22Rv1 (cell line): ENCODE data around the gene SDHB.

Experiments
- H3K27ac ChIP-seq: fragments of 450-650 bp; 2 replicates; pipeline ENCODE4 v1.5.1; 2017
- CTCF ChIP-seq: fragments of 450-650 bp; IDR thresholded peaks from 2 replicates; pipeline ENCODE4 v1.5.1; 2017; ENCODE audit warnings: mild to moderate bottlenecking
- ZFX ChIP-seq: fragments of 450-650 bp; IDR thresholded peaks from 2 replicates; pipeline ENCODE4 v1.6.1; 2017; ENCODE audit warnings: antibody characterized with exemption, borderline replicate concordance

The SDHB gene

GRCh38 chr1:17086751-17087150 is 32.9 kb upstream of the SDHB start:
- no peak overlapping the region for H3K27ac ChIP-seq
- TF ChIP-seq ZFX, result no peak
- no peak for TF ChIP-seq CTCF

- H3K27ac ChIP-seq, result no peak overlapping the region
- TF ChIP-seq ZFX (no peak), CTCF (no peak)
These were observed 31.0 kb upstream of the SDHB start for GRCh38 chr1:17084787-17085186.

- TF ChIP-seq ZFX (no peak), CTCF (no peak)
- H3K27ac ChIP-seq, result no peak overlapping the region
These were observed 28.9 kb upstream of the SDHB start for GRCh38 chr1:17082761-17083160.

- no peak for TF ChIP-seq CTCF
- no peak for TF ChIP-seq ZFX
- no peak overlapping the region for H3K27ac ChIP-seq
These were observed 27.6 kb upstream of the SDHB start for GRCh38 chr1:17081439-17081838.

GRCh38 chr1:17080880-17081279 is 27.0 kb upstream of the SDHB start:
- TF ChIP-seq ZFX (no peak), CTCF (no peak)

GRCh38 chr1:17080085-17080759 is 26.4 kb upstream of the SDHB start:
- no peak for TF ChIP-seq ZFX
- no peak for TF ChIP-seq CTCF

More at GRCh38 chr1:17080880-17081279, 27.0 kb upstream of the SDHB start:
- H3K27ac ChIP-seq, result no peak overlapping the region

GRCh38 chr1:17078991-17079868 is 25.4 kb upstream of the SDHB start:
- no peak overlapping the region for H3K27ac ChIP-seq
- no peak for TF ChIP-seq CTCF
- no peak for TF ChIP-seq ZFX

More at GRCh38 chr1:17080085-17080759, 26.4 kb upstream of the SDHB start:
- no peak overlapping the region for H3K27ac ChIP-seq
